ENCODE data around the gene PEX3. TPM values are rescaled to one million over a fixed set of nuclear protein-coding genes. Genes with fewer than 3 reads are reported as not detected.
"Not testable (repeated sequence)": the region's sequence is repeated elsewhere in the genome, so short reads cannot be mapped to it uniquely, and the experiment has no call there.

Gene PEX3
- total RNA-seq, 1 experiment from 2014 or later = 17.9 TPM

- H2BK20ac ChIP-seq (ENCODE audit: low read depth, low read length, poor library complexity, severe bottlenecking) = no peak overlapping the region
- no peak overlapping the region for H3K4ac ChIP-seq (ENCODE audit: low read depth, low read length)
- no peak overlapping the region for H3K56ac ChIP-seq (ENCODE audit: insufficient read length, low read depth, low read length)
- no peak overlapping the region for H3K14ac ChIP-seq (ENCODE audit: insufficient read depth, low read length)
- H3K4me1 ChIP-seq (ENCODE audit: insufficient read depth, low read length) = no peaks in the 10 kb centered on the region
- H3K27me3 Mint-ChIP-seq (ENCODE audit: low read depth) = no peaks in the 10 kb centered on the region
- H3K23me2 ChIP-seq (ENCODE audit: insufficient read length, low read depth, low read length, poor library complexity, severe bottlenecking) = no peaks in the 10 kb centered on the region
- no peak overlapping the region for H2BK5ac ChIP-seq (ENCODE audit: insufficient read length, low read length)
- DNase-seq = no peak
- TF ChIP-seq, protein P1, sequence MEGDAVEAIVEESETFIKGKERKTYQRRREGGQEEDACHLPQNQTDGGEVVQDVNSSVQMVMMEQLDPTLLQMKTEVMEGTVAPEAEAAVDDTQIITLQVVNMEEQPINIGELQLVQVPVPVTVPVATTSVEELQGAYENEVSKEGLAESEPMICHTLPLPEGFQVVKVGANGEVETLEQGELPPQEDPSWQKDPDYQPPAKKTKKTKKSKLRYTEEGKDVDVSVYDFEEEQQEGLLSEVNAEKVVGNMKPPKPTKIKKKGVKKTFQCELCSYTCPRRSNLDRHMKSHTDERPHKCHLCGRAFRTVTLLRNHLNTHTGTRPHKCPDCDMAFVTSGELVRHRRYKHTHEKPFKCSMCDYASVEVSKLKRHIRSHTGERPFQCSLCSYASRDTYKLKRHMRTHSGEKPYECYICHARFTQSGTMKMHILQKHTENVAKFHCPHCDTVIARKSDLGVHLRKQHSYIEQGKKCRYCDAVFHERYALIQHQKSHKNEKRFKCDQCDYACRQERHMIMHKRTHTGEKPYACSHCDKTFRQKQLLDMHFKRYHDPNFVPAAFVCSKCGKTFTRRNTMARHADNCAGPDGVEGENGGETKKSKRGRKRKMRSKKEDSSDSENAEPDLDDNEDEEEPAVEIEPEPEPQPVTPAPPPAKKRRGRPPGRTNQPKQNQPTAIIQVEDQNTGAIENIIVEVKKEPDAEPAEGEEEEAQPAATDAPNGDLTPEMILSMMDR (conservative IDR thresholded peaks at IDR 0.05) = no peak
- H3K79me1 ChIP-seq (ENCODE audit: insufficient read depth, low read depth, low read length, poor library complexity, severe bottlenecking) = no peaks in the 10 kb centered on the region
- no peak overlapping the region for H2AK5ac ChIP-seq (ENCODE audit: insufficient read length, low read length)
- no peaks in the 10 kb centered on the region; the same call in 1 of the 2 replicates for H3K27me3 ChIP-seq (ENCODE audit: insufficient read depth, low read length)
- H4K8ac ChIP-seq (replicated peaks; ENCODE audit: insufficient read length, low read depth, low read length) = no peak overlapping the region
- H3K9me3 ChIP-seq (ENCODE audit: control insufficient read depth, low read depth, low read length) = no peaks in the 10 kb centered on the region
- H3K27ac ChIP-seq (ENCODE audit: insufficient read length, low read depth, low read length) = no peak overlapping the region
- H2AFZ ChIP-seq (ENCODE audit: low read length) = no peak overlapping the region
- no peak overlapping the region for H3K9ac ChIP-seq (ENCODE audit: extremely low read depth, insufficient read length, low read length)
- H3K36me3 Mint-ChIP-seq (ENCODE audit: insufficient read depth in 1 of 3, low read depth in 3 of 3) = peaks cover 0 to 1% (median 1%) of the 10 kb centered on the region in 3 experiments; a peak in 2 of 7 replicates
- no peak overlapping the region for H3T11ph ChIP-seq (ENCODE audit: low read length)
- no peak overlapping the region for H2BK120ac ChIP-seq (ENCODE audit: low read depth, low read length, poor library complexity, severe bottlenecking)
- no peaks in the 10 kb centered on the region for H3K4me1 Mint-ChIP-seq
- H4K20me1 ChIP-seq (ENCODE audit: control insufficient read depth, insufficient read depth, insufficient read length) = no peaks in the 10 kb centered on the region
- H4K5ac ChIP-seq (ENCODE audit: insufficient read length, low read depth, low read length) = no peak overlapping the region
- no peak overlapping the region for H3K4me2 ChIP-seq (ENCODE audit: insufficient read depth, insufficient read length, low read length)
- H3K4me3 Mint-ChIP-seq = no peak overlapping the region
- H2BK15ac ChIP-seq (ENCODE audit: low read depth, low read length) = no peak overlapping the region
- H3K23ac ChIP-seq (ENCODE audit: insufficient read length, low read depth, low read length) = no peak overlapping the region
- H3K79me2 ChIP-seq (ENCODE audit: insufficient read depth, low read length) = no peaks in the 10 kb centered on the region
- H3K18ac ChIP-seq (ENCODE audit: insufficient read length, low read depth, low read length) = no peak overlapping the region
- H3K27ac Mint-ChIP-seq = no peak overlapping the region
- H3K9me3 Mint-ChIP-seq = no peaks in the 10 kb centered on the region
- no peak overlapping the region for H4K91ac ChIP-seq (ENCODE audit: insufficient read length, low read depth, low read length)
- no peak overlapping the region for H2BK12ac ChIP-seq (ENCODE audit: insufficient read length, low read depth, low read length)
Observed at GRCh38 chr6:143468026-143468425, 17.4 kb downstream of the PEX3 start.

- not testable (repeated sequence) for H3K56ac ChIP-seq (ENCODE audit: insufficient read length, low read depth, low read length); H3K36me3 Mint-ChIP-seq (ENCODE audit: insufficient read depth in 1 of 3, low read depth in 3 of 3); H3K4me1 Mint-ChIP-seq; H3K9me3 ChIP-seq (ENCODE audit: control insufficient read depth, low read depth, low read length); H4K5ac ChIP-seq (ENCODE audit: insufficient read length, low read depth, low read length); H3K79me2 ChIP-seq (ENCODE audit: insufficient read depth, low read length); H3K4ac ChIP-seq (ENCODE audit: low read depth, low read length); H3K23ac ChIP-seq (ENCODE audit: insufficient read length, low read depth, low read length); H3K23me2 ChIP-seq (ENCODE audit: insufficient read length, low read depth, low read length, poor library complexity, severe bottlenecking); H3K9ac ChIP-seq (ENCODE audit: extremely low read depth, insufficient read length, low read length); H2AFZ ChIP-seq (ENCODE audit: low read length); H3K4me1 ChIP-seq (ENCODE audit: insufficient read depth, low read length); H2AK5ac ChIP-seq (ENCODE audit: insufficient read length, low read length); DNase-seq; H3K4me3 Mint-ChIP-seq; H2BK120ac ChIP-seq (ENCODE audit: low read depth, low read length, poor library complexity, severe bottlenecking); H3T11ph ChIP-seq (ENCODE audit: low read length); H2BK20ac ChIP-seq (ENCODE audit: low read depth, low read length, poor library complexity, severe bottlenecking); H3K27ac ChIP-seq (ENCODE audit: insufficient read length, low read depth, low read length); H2BK5ac ChIP-seq (ENCODE audit: insufficient read length, low read length); H3K18ac ChIP-seq (ENCODE audit: insufficient read length, low read depth, low read length); H3K9me3 Mint-ChIP-seq; H3K14ac ChIP-seq (ENCODE audit: insufficient read depth, low read length); H4K8ac ChIP-seq (replicated peaks; ENCODE audit: insufficient read length, low read depth, low read length); H3K27me3 ChIP-seq (ENCODE audit: insufficient read depth, low read length); H2BK15ac ChIP-seq (ENCODE audit: low read depth, low read length); H3K4me2 ChIP-seq (ENCODE audit: insufficient read depth, insufficient read length, low read length); H3K27me3 Mint-ChIP-seq (ENCODE audit: low read depth); H2BK12ac ChIP-seq (ENCODE audit: insufficient read length, low read depth, low read length); H4K20me1 ChIP-seq (ENCODE audit: control insufficient read depth, insufficient read depth, insufficient read length); H3K79me1 ChIP-seq (ENCODE audit: insufficient read depth, low read depth, low read length, poor library complexity, severe bottlenecking); H3K27ac Mint-ChIP-seq; H4K91ac ChIP-seq (ENCODE audit: insufficient read length, low read depth, low read length)
- no CpG with 5 or more reads among the region's 2 CpGs for WGBS (ENCODE audit: extremely low coverage, insufficient read length, low lambda C conversion rate)
Observed at GRCh38 chr6:143468823-143469222, 18.2 kb downstream of the PEX3 start.
